Upper lobe of left lung (tissue), 6 donors: ENCODE results near the gene SLC25A41. TPM values are rescaled to one million over a fixed set of nuclear protein-coding genes. Genes with fewer than 3 reads are reported as not detected.
A peak's percentile ranks its signal among the peaks of the same experiment; 100 is the strongest.

Experiments used
- ATAC-seq, 2 donors: fragments of 200-7000 bp; cut with Tn5 transposase; one replicate each; pipeline ENCODE4 v1.9.1; 2022; ENCODE audit warnings: mild to moderate bottlenecking in 2 of 2, moderate library complexity in 2 of 2; ENCODE audit not compliant: low FRiP score in 2 of 2
- DNase-seq, 2 donors: peaks; one replicate each; pipeline ENCODE4 v3.0.0-alpha.2; 2019 to 2020
- H3K27ac ChIP-seq, 4 donors: fragments of 200-600 bp; sonication (generic); one replicate each; pipeline ENCODE4 v1.5.1; 2016 to 2019
- H3K27me3 ChIP-seq, 4 donors: fragments of 200-600 bp; sonication (generic); one replicate each; pipeline ENCODE4 v1.5.1; 2017 to 2019
- H3K36me3 ChIP-seq, 4 donors: fragments of 200-600 bp; sonication (generic); one replicate each; pipeline ENCODE4 v1.5.1; 2016 to 2019
- H3K4me1 ChIP-seq, 4 donors: fragments of 200-600 bp; sonication (generic); one replicate each; pipeline ENCODE4 v1.5.1; 2018 to 2019
- H3K4me3 ChIP-seq, 4 donors: fragments of 200-600 bp; sonication (generic); one replicate each; pipeline ENCODE4 v1.5.1; 2017 to 2019; ENCODE audit warnings: mild to moderate bottlenecking in 2 of 4, moderate library complexity in 1 of 4
- H3K9me3 ChIP-seq, 4 donors: fragments of 200-600 bp; sonication (generic); one replicate each; pipeline ENCODE4 v1.5.1; 2018 to 2019
- CTCF ChIP-seq, 6 experiments: fragments of 450-650 bp in 4 of 6; fragments of 200-600 bp in 2 of 6; sonication (generic) in 2 of 6; IDR thresholded peaks; one replicate each; pipeline ENCODE4 v1.5.1; 2016 to 2019; ENCODE audit warnings: antibody characterized with exemption in 6 of 6
- EP300 ChIP-seq, 4 donors: sonication (generic); formaldehyde crosslinking; IDR thresholded peaks; one replicate each; pipeline ENCODE4 v1.5.1; 2017; ENCODE audit warnings: antibody characterized with exemption in 4 of 4, control low read depth in 2 of 4
- POLR2A ChIP-seq, 4 donors: fragments of 450-650 bp; IDR thresholded peaks; one replicate each; pipeline ENCODE4 v1.5.1; 2016 to 2017; ENCODE audit warnings: antibody characterized with exemption in 4 of 4, mild to moderate bottlenecking in 2 of 4
- POLR2AphosphoS5 ChIP-seq, 2 donors: sonication (generic); formaldehyde crosslinking; IDR thresholded peaks; one replicate each; pipeline ENCODE4 v1.5.1; 2017; ENCODE audit warnings: antibody characterized with exemption in 2 of 2
- WGBS, 2 donors: methylation state at CpG; one replicate each; pipeline ENCODE4 v1.1.5; 2017 to 2018; 5-methylcytosine and 5-hydroxymethylcytosine counted together
- total RNA-seq, 6 donors: library from RNA; depleted of rRNA in 4 of 6; stranded (reverse); fragments of >200 nt in 4 of 6; gene quantifications; one replicate each; pipeline versions ENCODE4 v1.1.0 to v1.2.1, GENCODE V29; 2016 to 2021
- donor health status: DM: no; HTN: no; CAD: no; lungs with moderate emphysema.
- donor health status: DM: no; HTN: yes; CAD: no; lungs with severe emphysema.

Gene SLC25A41
- total RNA-seq: under 1 TPM in 2 of 6 donors, not detected in 4; 0.24 to 0.49 TPM

DNA sequence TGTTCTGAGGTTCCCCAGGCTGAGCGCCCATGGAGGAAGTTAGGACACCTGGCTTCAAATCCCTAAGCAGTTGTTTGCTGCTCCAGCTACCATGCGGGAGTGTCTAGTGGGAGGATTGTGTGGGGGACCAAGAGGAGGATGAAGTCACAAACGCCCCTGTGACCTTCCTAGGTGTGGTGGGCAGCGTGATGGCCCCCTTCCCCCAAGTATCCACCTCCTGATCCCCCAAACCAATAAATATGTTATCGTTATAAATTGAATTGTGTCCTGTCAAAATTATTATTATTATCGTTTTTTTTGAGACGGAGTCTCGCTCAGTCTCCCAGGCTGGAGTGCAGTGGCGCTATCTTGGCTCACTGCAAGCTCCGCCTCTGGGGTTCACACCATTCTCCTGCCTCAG lies at the start of gene SLC25A41:
TSS of gene SLC25A41 (minus strand) at position 101 of the 400 bp plus-strand sequence. CDS start at position 31, 70 bp downstream.
- 81 to 91% methylated on average over 9 to 10 of the region's 10 CpGs for WGBS, 2 donors
- no peak for DNase-seq
- Histone ChIP-seq H3K36me3 (no peaks in the 10 kb centered on the region), H3K9me3 (no peaks in the 10 kb centered on the region), H3K4me3 (no peak within 1 kb of the TSS), H3K4me1 (no peaks in the 10 kb centered on the region), H3K27me3 (no peaks in the 10 kb centered on the region), H3K27ac (no peak within 1 kb of the TSS)
- TF ChIP-seq POLR2A (IDR thresholded peaks at IDR 0.05): no peak
- no peak for TF ChIP-seq POLR2AphosphoS5 (IDR thresholded peaks at IDR 0.05)
- TF ChIP-seq EP300 (IDR thresholded peaks at IDR 0.05): no peak
- no peak for TF ChIP-seq CTCF (IDR thresholded peaks at IDR 0.05)
- ATAC-seq: no peak

GRCh38 chr19:6483235-6483634 lies 49.7 kb upstream of the SLC25A41 start:
- Histone ChIP-seq H3K27ac (no peak overlapping the region), H3K27me3 (no peaks in the 10 kb centered on the region), H3K4me1 (no peaks in the 10 kb centered on the region), H3K4me3 (no peak overlapping the region), H3K36me3 (no peaks in the 10 kb centered on the region), H3K9me3 (no peaks in the 10 kb centered on the region)
- ATAC-seq (no peak), DNase-seq (no peak)
- WGBS, 2 donors: 53 to 56% methylated on average over 3 of the region's 3 CpGs
- TF ChIP-seq POLR2A (IDR thresholded peaks at IDR 0.05): no peak
- no peak for TF ChIP-seq CTCF (IDR thresholded peaks at IDR 0.05)
- TF ChIP-seq POLR2AphosphoS5 (IDR thresholded peaks at IDR 0.05): no peak
- no peak for TF ChIP-seq EP300 (IDR thresholded peaks at IDR 0.05)

DNA sequence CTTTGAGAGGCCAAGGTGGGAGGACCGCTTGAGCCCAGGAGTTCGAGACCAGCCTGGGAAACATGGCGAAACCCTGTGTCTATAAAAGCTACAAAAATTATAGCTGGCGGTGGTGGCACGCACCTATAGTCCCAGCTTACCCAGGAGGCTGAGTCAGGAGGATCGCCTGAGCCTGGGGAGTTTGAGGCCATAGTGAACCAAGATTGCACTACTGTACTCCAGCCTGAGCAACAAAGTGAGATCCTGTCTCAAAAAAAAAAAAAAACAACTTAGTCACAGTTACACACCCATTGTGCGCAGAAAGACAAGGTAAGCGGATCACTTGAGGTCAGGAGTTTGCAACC lies 48.8 kb upstream of the SLC25A41 start:
- 90 to 92% methylated on average over 6 to 8 of the region's 8 CpGs for whole genome bisulfite sequencing, 2 donors
- no peak for ATAC-seq
- TF ChIP-seq EP300 (IDR thresholded peaks at IDR 0.05) (no peak), POLR2AphosphoS5 (IDR thresholded peaks at IDR 0.05) (no peak), POLR2A (IDR thresholded peaks at IDR 0.05) (no peak), CTCF (IDR thresholded peaks at IDR 0.05) (no peak)
- peak overlapping the region; percentile 31 to 85 (median 66) for H3K27ac ChIP-seq
- no peaks in the 10 kb centered on the region for H3K27me3 ChIP-seq
- no peaks in the 10 kb centered on the region for H3K9me3 ChIP-seq
- DNase-seq: no peak
- H3K4me1 ChIP-seq: peaks cover 0 to under 1% (median 0%) of the 10 kb centered on the region in 4 donors
- no peaks in the 10 kb centered on the region for H3K36me3 ChIP-seq
- peak overlapping the region in 1 of 4 donors; percentile 52 for H3K4me3 ChIP-seq

GRCh38 chr19:6481541-6482342 lies 48.2 kb upstream of the SLC25A41 start, which contains the start of gene DENND1C:
Gene DENND1C, minus strand, starts transcription at chr19:6481787. Its CDS starts 92 bp downstream, at chr19:6481695.
- peaks cover 0 to 6% (median 2%) of the 10 kb centered on the region in 4 donors for H3K4me1 ChIP-seq
- H3K4me3 ChIP-seq: peak within 1 kb of the TSS in 3 of 4 donors; percentile 33 to 52 (median 46)
- DNase-seq: peak; percentile 68 to 85
- 36 to 42% methylated on average over 15 to 19 of the region's 24 CpGs for WGBS, 2 donors
- H3K36me3 ChIP-seq: no peaks in the 10 kb centered on the region
- no peaks in the 10 kb centered on the region for H3K27me3 ChIP-seq
- peak; percentile 49 to 78 for ATAC-seq
- H3K27ac ChIP-seq: peak within 1 kb of the TSS; percentile 31 to 85 (median 66)
- TF ChIP-seq POLR2A (IDR thresholded peaks at IDR 0.05): peak in 2 of 4 donors; percentile 13 to 51
- peak; percentile 18 to 53 (median 34) for TF ChIP-seq CTCF (IDR thresholded peaks at IDR 0.05)
- no peak for TF ChIP-seq EP300 (IDR thresholded peaks at IDR 0.05)
- peak in 1 of 2 donors; percentile 21 for TF ChIP-seq POLR2AphosphoS5 (IDR thresholded peaks at IDR 0.05)
- H3K9me3 ChIP-seq: no peaks in the 10 kb centered on the region
